ENCODE data around the gene GRIK4.

GRIK4 gene

GRCh38 chr11:120914021-120914420, 402.5 kb downstream of the GRIK4 start:
- no peak overlapping the region for H3K4me3 ChIP-seq (replicated peaks in 1 of 2; ENCODE audit: low read depth in 2 of 2, low read length in 2 of 2)
- DNase-seq (ENCODE audit: low read depth in 2 of 2), result no peak
- TF ChIP-seq, protein P1, sequence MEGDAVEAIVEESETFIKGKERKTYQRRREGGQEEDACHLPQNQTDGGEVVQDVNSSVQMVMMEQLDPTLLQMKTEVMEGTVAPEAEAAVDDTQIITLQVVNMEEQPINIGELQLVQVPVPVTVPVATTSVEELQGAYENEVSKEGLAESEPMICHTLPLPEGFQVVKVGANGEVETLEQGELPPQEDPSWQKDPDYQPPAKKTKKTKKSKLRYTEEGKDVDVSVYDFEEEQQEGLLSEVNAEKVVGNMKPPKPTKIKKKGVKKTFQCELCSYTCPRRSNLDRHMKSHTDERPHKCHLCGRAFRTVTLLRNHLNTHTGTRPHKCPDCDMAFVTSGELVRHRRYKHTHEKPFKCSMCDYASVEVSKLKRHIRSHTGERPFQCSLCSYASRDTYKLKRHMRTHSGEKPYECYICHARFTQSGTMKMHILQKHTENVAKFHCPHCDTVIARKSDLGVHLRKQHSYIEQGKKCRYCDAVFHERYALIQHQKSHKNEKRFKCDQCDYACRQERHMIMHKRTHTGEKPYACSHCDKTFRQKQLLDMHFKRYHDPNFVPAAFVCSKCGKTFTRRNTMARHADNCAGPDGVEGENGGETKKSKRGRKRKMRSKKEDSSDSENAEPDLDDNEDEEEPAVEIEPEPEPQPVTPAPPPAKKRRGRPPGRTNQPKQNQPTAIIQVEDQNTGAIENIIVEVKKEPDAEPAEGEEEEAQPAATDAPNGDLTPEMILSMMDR (IDR thresholded peaks at IDR 0.05; ENCODE audit: low read depth, low read length), result no peak

DNA sequence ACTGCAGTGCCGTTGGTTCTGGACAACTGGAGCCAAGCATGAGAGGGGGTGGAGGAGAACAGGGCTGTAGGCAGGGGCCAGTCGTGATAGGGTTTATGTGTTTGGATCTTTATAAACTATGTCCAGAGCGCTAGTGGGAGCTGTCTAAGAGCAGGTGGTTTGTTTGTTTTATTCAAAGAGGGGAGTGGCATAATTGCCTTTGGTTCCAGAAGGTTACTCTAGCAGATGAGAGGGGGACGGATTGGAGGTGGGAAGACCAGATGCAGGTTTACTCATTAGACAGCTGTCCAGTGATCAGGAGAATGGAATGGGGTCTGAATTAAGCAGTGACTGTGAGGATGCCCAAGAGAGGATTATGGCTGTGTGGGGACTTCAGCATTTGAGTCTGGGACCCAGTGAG, 403.1 kb downstream of the GRIK4 start:
- DNase-seq (ENCODE audit: low read depth in 2 of 2), result no peak

DNA sequence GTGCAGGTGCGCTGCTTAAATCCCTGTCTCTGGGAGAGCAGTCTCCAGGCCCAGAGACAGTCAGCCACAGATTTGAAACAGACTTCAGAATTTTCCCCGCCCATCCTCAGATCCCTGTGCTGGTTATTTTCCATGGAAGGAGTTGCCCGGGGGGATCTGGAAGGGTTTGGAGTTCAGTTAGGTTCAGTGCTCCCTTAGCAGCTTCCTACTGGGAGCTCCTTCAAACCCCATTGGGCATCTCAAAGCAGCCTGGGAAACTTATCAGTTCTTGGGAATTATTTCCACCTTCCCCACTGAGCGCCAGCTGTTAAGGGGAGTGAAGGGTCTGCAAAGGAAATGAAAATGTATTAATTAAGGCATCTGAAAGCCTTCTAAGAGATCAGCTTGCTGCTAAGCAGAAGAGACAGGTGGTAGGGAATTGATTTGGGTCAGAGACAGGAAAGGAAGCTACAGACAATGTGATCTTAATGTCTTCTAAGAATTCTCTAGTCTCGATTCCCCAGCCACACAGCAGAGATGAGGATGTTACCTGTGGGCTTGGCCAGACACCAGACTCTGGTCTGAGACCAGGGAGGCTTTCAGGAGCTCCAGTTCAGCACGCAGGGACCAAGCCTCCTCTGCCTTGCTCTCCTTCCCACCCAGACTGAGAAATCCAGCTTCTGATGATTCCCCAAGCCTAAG, 406.2 kb downstream of the GRIK4 start:
- no peak for DNase-seq (ENCODE audit: low read depth in 2 of 2)
- no peak overlapping the region for H3K4me3 ChIP-seq (replicated peaks in 1 of 2; ENCODE audit: low read depth in 2 of 2, low read length in 2 of 2)
- TF ChIP-seq, protein P1 (IDR thresholded peaks at IDR 0.05; ENCODE audit: low read depth, low read length), result no peak

More for the DNA sequence above, 403.1 kb downstream of the GRIK4 start:
- H3K4me3 ChIP-seq (replicated peaks in 1 of 2; ENCODE audit: low read depth in 2 of 2, low read length in 2 of 2), result no peak overlapping the region
- TF ChIP-seq, protein P1 (IDR thresholded peaks at IDR 0.05; ENCODE audit: low read depth, low read length), result no peak

GRCh38 chr11:120918257-120918656, 406.7 kb downstream of the GRIK4 start:
- H3K4me3 ChIP-seq (replicated peaks in 1 of 2; ENCODE audit: low read depth in 2 of 2, low read length in 2 of 2), result no peak overlapping the region
- TF ChIP-seq, protein P1 (IDR thresholded peaks at IDR 0.05; ENCODE audit: low read depth, low read length), result no peak
- no peak for DNase-seq (ENCODE audit: low read depth in 2 of 2)

- TF ChIP-seq, protein P1 (IDR thresholded peaks at IDR 0.05; ENCODE audit: low read depth, low read length), result no peak
- DNase-seq (ENCODE audit: low read depth in 2 of 2), result no peak
Observed at GRCh38 chr11:120919045-120919444, 407.5 kb downstream of the GRIK4 start.

GRCh38 chr11:120919566-120919965, 408.0 kb downstream of the GRIK4 start:
- TF ChIP-seq, protein P1 (IDR thresholded peaks at IDR 0.05; ENCODE audit: low read depth, low read length), result no peak

More at GRCh38 chr11:120919045-120919444, 407.5 kb downstream of the GRIK4 start:
- no peak overlapping the region for H3K4me3 ChIP-seq (replicated peaks in 1 of 2; ENCODE audit: low read depth in 2 of 2, low read length in 2 of 2)

More at GRCh38 chr11:120919566-120919965, 408.0 kb downstream of the GRIK4 start:
- no peak for DNase-seq (ENCODE audit: low read depth in 2 of 2)
- H3K4me3 ChIP-seq (replicated peaks in 1 of 2; ENCODE audit: low read depth in 2 of 2, low read length in 2 of 2), result no peak overlapping the region

Data from cardiac fibroblast (primary cell).